ENCODE data around the gene POLR2E.

DNA sequence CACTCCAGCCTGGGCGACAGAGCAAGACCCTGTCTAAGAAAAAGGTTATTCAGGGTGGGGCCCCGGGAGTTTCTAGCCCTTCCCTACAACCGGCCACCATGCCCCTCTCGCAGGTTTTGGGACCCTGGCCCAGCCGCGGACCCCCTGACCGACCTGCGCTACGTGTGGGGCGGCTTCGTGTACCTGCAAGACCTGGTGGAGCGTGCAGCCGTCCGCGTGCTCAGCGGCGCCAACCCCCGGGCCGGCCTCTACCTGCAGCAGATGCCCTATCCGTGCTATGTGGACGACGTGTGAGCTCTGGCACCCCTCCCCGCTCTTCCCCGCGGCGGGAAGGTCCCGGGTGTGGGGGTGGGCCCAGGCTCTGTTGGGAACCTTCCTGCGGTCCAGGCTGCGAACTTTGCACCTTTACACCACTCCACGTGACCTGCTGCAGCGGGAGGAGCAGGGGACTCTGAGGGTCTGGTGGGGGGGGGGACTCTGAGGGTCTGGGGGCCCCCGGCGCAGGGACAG, 49.0 kb downstream of the POLR2E start:
- TF ChIP-seq, protein P1, sequence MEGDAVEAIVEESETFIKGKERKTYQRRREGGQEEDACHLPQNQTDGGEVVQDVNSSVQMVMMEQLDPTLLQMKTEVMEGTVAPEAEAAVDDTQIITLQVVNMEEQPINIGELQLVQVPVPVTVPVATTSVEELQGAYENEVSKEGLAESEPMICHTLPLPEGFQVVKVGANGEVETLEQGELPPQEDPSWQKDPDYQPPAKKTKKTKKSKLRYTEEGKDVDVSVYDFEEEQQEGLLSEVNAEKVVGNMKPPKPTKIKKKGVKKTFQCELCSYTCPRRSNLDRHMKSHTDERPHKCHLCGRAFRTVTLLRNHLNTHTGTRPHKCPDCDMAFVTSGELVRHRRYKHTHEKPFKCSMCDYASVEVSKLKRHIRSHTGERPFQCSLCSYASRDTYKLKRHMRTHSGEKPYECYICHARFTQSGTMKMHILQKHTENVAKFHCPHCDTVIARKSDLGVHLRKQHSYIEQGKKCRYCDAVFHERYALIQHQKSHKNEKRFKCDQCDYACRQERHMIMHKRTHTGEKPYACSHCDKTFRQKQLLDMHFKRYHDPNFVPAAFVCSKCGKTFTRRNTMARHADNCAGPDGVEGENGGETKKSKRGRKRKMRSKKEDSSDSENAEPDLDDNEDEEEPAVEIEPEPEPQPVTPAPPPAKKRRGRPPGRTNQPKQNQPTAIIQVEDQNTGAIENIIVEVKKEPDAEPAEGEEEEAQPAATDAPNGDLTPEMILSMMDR (IDR thresholded peaks at IDR 0.05): no peak
- TF ChIP-seq POLR2A (IDR thresholded peaks at IDR 0.05): no peak

All from body of pancreas (tissue), 4 donors.